ENCODE results near the gene GPR161.

- TF ChIP-seq EZH2phosphoT487 (IDR thresholded peaks at IDR 0.05; ENCODE audit: unreplicated experiment) (no peak), CTCF (conservative IDR thresholded peaks at IDR 0.05; ENCODE audit: low read depth in 2 of 2) (no peak), REST (IDR thresholded peaks at IDR 0.05; ENCODE audit: unreplicated experiment) (no peak), POLR2AphosphoS5 (IDR thresholded peaks at IDR 0.05; ENCODE audit: low read depth) (no peak), EZH2 (IDR thresholded peaks at IDR 0.05; ENCODE audit: low read depth, unreplicated experiment) (no peak), NANOG (IDR thresholded peaks at IDR 0.05; ENCODE audit: borderline replicate concordance) (no peak), CREB1 (CRISPR knock-in tag; IDR thresholded peaks at IDR 0.05; ENCODE audit: low read depth) (no peak), ZNF462 (CRISPR knock-in tag; IDR thresholded peaks at IDR 0.05) (no peak), ZNF114 (CRISPR knock-in tag; IDR thresholded peaks at IDR 0.05) (no peak), ETS1 (IDR thresholded peaks at IDR 0.05) (no peak), JUNB (IDR thresholded peaks at IDR 0.05; ENCODE audit: unreplicated experiment) (no peak)
Measured at GRCh38 chr1:168097921-168098528, 38.7 kb downstream of the GPR161 start.
